HepG2 (cell line): Measurements from ENCODE around the gene ADAM8. TPM values are rescaled to one million over a fixed set of nuclear protein-coding genes. Genes with fewer than 3 reads are reported as not detected.

Experiments used
- ATAC-seq: fragments of 200-7000 bp; cut with Tn5 transposase; 3 replicates; pipeline ENCODE4 v1.9.1; 2020; ENCODE audit warnings: mild to moderate bottlenecking, moderate library complexity
- BruUV-seq: library from RNA; stranded (reverse); fragments of 400-500 nt; replicated peaks from 2 replicates; lab custom pipeline; 2021; lab: Mats Ljungman, UMichigan
- CTCF ChIA-PET: fragments of 300-600 bp; formaldehyde crosslinking; extraction: SDS; loops from one replicate; lab custom pipeline; 2021; ENCODE audit warnings: low total read pairs, inconsistent platforms, low intra/inter-chr PET ratio; lab: Yijun Ruan, JAX
- POLR2A ChIA-PET: fragments of 350-600 bp; sonication (Branson Sonifier 250); formaldehyde crosslinking; loops from one replicate; lab custom pipeline; 2020; ENCODE audit warnings: antibody characterized with exemption, inconsistent platforms; lab: Yijun Ruan, JAX
- DNase-seq: peaks from one replicate; pipeline ENCODE4 v3.0.0-alpha.2; 2015; ENCODE audit warnings: low spot score
- FAIRE-seq: peaks from 3 replicates; lab custom pipeline; 2011; peaks lifted over from hg19 to GRCh38; lab: Jason Lieb, UNC
- H2AFZ ChIP-seq: one replicate; pipeline ENCODE4 v1.6.1; 2011; ENCODE audit warnings: low read length, inconsistent platforms
- H3K27ac ChIP-seq: fragments of 300-600 bp; 3 replicates; pipeline ENCODE4 v1.8.0; 2011; ENCODE audit warnings: mixed run types, mild to moderate bottlenecking, mixed read lengths, low read length, inconsistent platforms; ENCODE audit not compliant: insufficient read depth; ENCODE audit errors: extremely low read length
- H3K27me3 ChIP-seq, 2 experiments: fragments of 200-600 bp in 1 of 2; 2 replicates in 1 of 2; 3 replicates in 1 of 2; pipeline versions ENCODE4 v1.6.0 to v1.8.0; 2011; ENCODE audit warnings: low read length in 2 of 2, mild to moderate bottlenecking in 2 of 2, moderate library complexity in 2 of 2, inconsistent platforms in 1 of 2; ENCODE audit not compliant: insufficient read depth in 2 of 2, control insufficient read depth in 1 of 2
- H3K36me3 ChIP-seq, 2 experiments: fragments of 200-600 bp in 1 of 2; replicated peaks in 1 of 2; 2 replicates in 1 of 2; 3 replicates in 1 of 2; pipeline versions ENCODE4 v1.5.1 to v1.8.0; 2011; ENCODE audit warnings: low read length in 2 of 2, inconsistent platforms in 1 of 2; ENCODE audit not compliant: insufficient read depth in 2 of 2, control insufficient read depth in 1 of 2
- H3K4me1 ChIP-seq: 2 replicates; pipeline ENCODE4 v1.5.1; 2012; ENCODE audit warnings: low read length, inconsistent platforms; ENCODE audit not compliant: insufficient read depth
- H3K4me2 ChIP-seq: 2 replicates; pipeline ENCODE4 v1.6.0; 2011; ENCODE audit warnings: low read depth, low read length, inconsistent platforms
- H3K4me3 ChIP-seq, 3 experiments: fragments of 200-600 bp in 1 of 3; sonication (generic), shearing (Covaris generic) in 1 of 3; replicated peaks in 1 of 3; 2 replicates each; pipeline ENCODE4 v1.5.1; 2011 to 2016; ENCODE audit warnings: low read length in 3 of 3, inconsistent platforms in 2 of 3, low read depth in 2 of 3, mild to moderate bottlenecking in 2 of 3, control low read depth in 1 of 3, mixed read lengths in 1 of 3; ENCODE audit not compliant: insufficient read depth in 1 of 3
- H3K79me2 ChIP-seq: one replicate; pipeline ENCODE4 v1.6.1; 2011; ENCODE audit warnings: low read length, inconsistent platforms; ENCODE audit not compliant: insufficient read depth
- H3K9ac ChIP-seq: 2 replicates; pipeline ENCODE4 v1.6.0; 2011; ENCODE audit warnings: mild to moderate bottlenecking, low read depth, low read length, inconsistent platforms; ENCODE audit not compliant: insufficient read depth
- H3K9me3 ChIP-seq: 2 replicates; pipeline ENCODE4 v1.5.1; 2012; ENCODE audit warnings: mild to moderate bottlenecking, low read length
- H4K20me1 ChIP-seq: 2 replicates; pipeline ENCODE4 v1.6.0; 2011; ENCODE audit warnings: inconsistent platforms, mild to moderate bottlenecking, low read length, moderate library complexity; ENCODE audit not compliant: insufficient read depth
- ATRX ChIP-seq: sonication (generic); formaldehyde crosslinking; IDR thresholded peaks from 2 replicates; pipeline ENCODE4 v1.4.0; 2020; ENCODE audit warnings: missing genetic modification reagents, borderline replicate concordance
- BRD4 ChIP-seq: sonication (generic); formaldehyde crosslinking; IDR thresholded peaks from 2 replicates; pipeline ENCODE4 v1.4.0; 2020; ENCODE audit warnings: missing genetic modification reagents
- DPF2 ChIP-seq: sonication (generic); formaldehyde crosslinking; IDR thresholded peaks from 2 replicates; pipeline ENCODE4 v1.4.0; 2020; ENCODE audit warnings: mild to moderate bottlenecking, low read depth, missing genetic modification reagents, borderline replicate concordance
- ERF ChIP-seq: IDR thresholded peaks from 2 replicates; pipeline ENCODE4 v1.6.1; 2018; ENCODE audit warnings: missing biosample characterization, missing genetic modification reagents
- ETV5 ChIP-seq: IDR thresholded peaks from 2 replicates; pipeline ENCODE4 v1.6.1; 2018; ENCODE audit warnings: missing biosample characterization, missing genetic modification reagents, inconsistent platforms, borderline replicate concordance
- KDM2A ChIP-seq: sonication (generic); formaldehyde crosslinking; IDR thresholded peaks from 2 replicates; pipeline ENCODE4 v1.4.0; 2020; ENCODE audit warnings: low read depth, missing genetic modification reagents, borderline replicate concordance
- KMT2B ChIP-seq: IDR thresholded peaks from 2 replicates; pipeline ENCODE4 v1.6.1; 2016; ENCODE audit warnings: missing genetic modification reagents, missing compliant biosample characterization
- MAZ ChIP-seq, 2 experiments: sonication (generic) in 1 of 2; formaldehyde crosslinking in 1 of 2; IDR thresholded peaks; 2 replicates each; pipeline versions ENCODE4 v1.5.0 to v1.6.1; 2012 to 2020; ENCODE audit warnings: low read depth in 2 of 2, mild to moderate bottlenecking in 2 of 2, borderline replicate concordance in 1 of 2, improper control_type of control experiment in 1 of 2, low read length in 1 of 2, missing genetic modification reagents in 1 of 2, moderate library complexity in 1 of 2
- MTA1 ChIP-seq: sonication (generic); formaldehyde crosslinking; IDR thresholded peaks from 2 replicates; pipeline ENCODE4 v1.4.0; 2020; ENCODE audit warnings: missing genetic modification reagents, mild to moderate bottlenecking, borderline replicate concordance
- NCOR1 ChIP-seq: fragments of 200-600 bp; sonication (generic); IDR thresholded peaks from 2 replicates; pipeline ENCODE4 v1.7.0; 2017; ENCODE audit warnings: antibody characterized with exemption, low read length, borderline replicate concordance
- PLRG1 ChIP-seq: fragments of 450-650 bp; conservative IDR thresholded peaks from 2 replicates; pipeline ENCODE4 v1.6.1; 2016
- PPARG ChIP-seq: conservative IDR thresholded peaks from 2 replicates; pipeline ENCODE4 v1.6.1; 2016; ENCODE audit warnings: missing biosample characterization, missing genetic modification reagents
- SATB2 ChIP-seq: sonication (generic); formaldehyde crosslinking; IDR thresholded peaks from 2 replicates; pipeline ENCODE4 v1.5.0; 2020; ENCODE audit warnings: missing genetic modification reagents
- SIX1 ChIP-seq: sonication (generic); formaldehyde crosslinking; IDR thresholded peaks from 2 replicates; pipeline ENCODE4 v1.4.0; 2020; ENCODE audit warnings: missing genetic modification reagents, borderline replicate concordance
- TSC22D2 ChIP-seq: sonication (generic); formaldehyde crosslinking; IDR thresholded peaks from 2 replicates; pipeline ENCODE4 v1.5.1; 2020; ENCODE audit warnings: missing genetic modification reagents, mild to moderate bottlenecking, borderline replicate concordance
- ZNF496 ChIP-seq: sonication (generic); formaldehyde crosslinking; IDR thresholded peaks from 2 replicates; pipeline ENCODE4 v1.8.1; 2023; ENCODE audit warnings: mild to moderate bottlenecking, moderate library complexity, missing genetic modification reagents; ENCODE audit not compliant: insufficient replicate concordance
- ZNF639 ChIP-seq: conservative IDR thresholded peaks from 2 replicates; pipeline ENCODE4 v1.6.1; 2018; ENCODE audit warnings: missing genetic modification reagents
- ZNF674 ChIP-seq: sonication (generic); formaldehyde crosslinking; IDR thresholded peaks from 2 replicates; pipeline ENCODE4 v1.5.0; 2020; ENCODE audit warnings: low read depth, mild to moderate bottlenecking, missing genetic modification reagents
- WGBS: methylation state at CpG from one replicate; pipeline ENCODE4 v1.1.6; 2017; ENCODE audit warnings: low lambda C conversion rate; 5-methylcytosine and 5-hydroxymethylcytosine counted together
- in situ Hi-C: cut with HindIII; loops from 2 replicates; pipeline ENCODE4 v1.10.0; 2017; ENCODE audit warnings: low pct_unique_long_range_greater_than_20kb; ENCODE audit not compliant: extremely low pct_ligation_motif_present
- intact Hi-C: fragments of 100-400 bp; cut with micrococcal nuclease; formaldehyde crosslinking; loops from one replicate; pipeline ENCODE4 v1.10.0; 2022; ENCODE audit not compliant: unreplicated experiment
- polyA plus RNA-seq, 8 experiments: library from polyadenylated mRNA; depleted of rRNA in 3 of 8; stranded (reverse) in 7 of 8; unstranded in 1 of 8; fragments of >200 nt; fragmentation: Illumina TruSeq in 4 of 8; extraction: Trizol in 4 of 8; gene quantifications; 2 replicates each; pipeline versions ENCODE4 v1.2.1 to v1.2.3, GENCODE V29; 2011 to 2016; ENCODE audit warnings: low read depth in 4 of 8, missing spikeins in 1 of 8, mixed read lengths in 1 of 8; ENCODE audit not compliant: insufficient read depth in 1 of 8
- total RNA-seq, 5 experiments: library from RNA; depleted of rRNA; stranded (reverse); fragments of >200 nt; fragmentation: Illumina TruSeq; extraction: Trizol; gene quantifications; 2 replicates each; pipeline ENCODE4 v1.2.3, GENCODE V29; 2016; ENCODE audit warnings: low read depth in 1 of 5
- TF ChIP-seq, protein P1 (sequence below): sonication (generic); formaldehyde crosslinking; IDR thresholded peaks from 2 replicates; pipeline ENCODE4 v1.4.0; 2020; ENCODE audit warnings: missing genetic modification reagents

ADAM8 gene
- total and polyA plus RNA-seq, 2 of the 13 experiments (the other 11 are each of a cell fraction or from before 2014, with no cell fraction given), result 0.24 to 0.93 TPM

- H2AFZ ChIP-seq, result no peak overlapping the region
- H4K20me1 ChIP-seq, result 0 out of 2 replicates have a peak, but pooled peaks cover 3% of the 10 kb centered on the region
- no peak for FAIRE-seq
- intact Hi-C loops, result no loop called here
- no peaks in the 10 kb centered on the region for H3K36me3 ChIP-seq
- no peak overlapping the region for H3K4me2 ChIP-seq
- 32% methylated on average over 39 of the region's 103 CpGs for WGBS
- no peaks in the 10 kb centered on the region for H3K9me3 ChIP-seq
- ChIA-PET POLR2A (no interaction called here), CTCF (no interaction called here)
- BruUV-seq, result no TSS peak
- H3K4me3 ChIP-seq, result no peak overlapping the region
- H3K79me2 ChIP-seq, result no peaks in the 10 kb centered on the region
- no peak for TF ChIP-seq MAZ (IDR thresholded peaks at IDR 0.05; ENCODE audit: borderline replicate concordance, low read depth, low read length)
- no peak for TF ChIP-seq MAZ (CRISPR knock-in tag; IDR thresholded peaks at IDR 0.05; ENCODE audit: low read depth)
- no peak for TF ChIP-seq BRD4 (CRISPR knock-in tag)
- TF ChIP-seq ERF (CRISPR knock-in tag), result no peak
- no peak for TF ChIP-seq TSC22D2 (CRISPR knock-in tag)
- TF ChIP-seq PPARG, result no peak
- no peak for TF ChIP-seq SIX1 (CRISPR knock-in tag)
- TF ChIP-seq KMT2B (CRISPR knock-in tag), result no peak
- TF ChIP-seq MTA1 (CRISPR knock-in tag), result no peak
- no peak for TF ChIP-seq ZNF674
- no peak for TF ChIP-seq ZNF496 (CRISPR knock-in tag)
- TF ChIP-seq, protein P1, sequence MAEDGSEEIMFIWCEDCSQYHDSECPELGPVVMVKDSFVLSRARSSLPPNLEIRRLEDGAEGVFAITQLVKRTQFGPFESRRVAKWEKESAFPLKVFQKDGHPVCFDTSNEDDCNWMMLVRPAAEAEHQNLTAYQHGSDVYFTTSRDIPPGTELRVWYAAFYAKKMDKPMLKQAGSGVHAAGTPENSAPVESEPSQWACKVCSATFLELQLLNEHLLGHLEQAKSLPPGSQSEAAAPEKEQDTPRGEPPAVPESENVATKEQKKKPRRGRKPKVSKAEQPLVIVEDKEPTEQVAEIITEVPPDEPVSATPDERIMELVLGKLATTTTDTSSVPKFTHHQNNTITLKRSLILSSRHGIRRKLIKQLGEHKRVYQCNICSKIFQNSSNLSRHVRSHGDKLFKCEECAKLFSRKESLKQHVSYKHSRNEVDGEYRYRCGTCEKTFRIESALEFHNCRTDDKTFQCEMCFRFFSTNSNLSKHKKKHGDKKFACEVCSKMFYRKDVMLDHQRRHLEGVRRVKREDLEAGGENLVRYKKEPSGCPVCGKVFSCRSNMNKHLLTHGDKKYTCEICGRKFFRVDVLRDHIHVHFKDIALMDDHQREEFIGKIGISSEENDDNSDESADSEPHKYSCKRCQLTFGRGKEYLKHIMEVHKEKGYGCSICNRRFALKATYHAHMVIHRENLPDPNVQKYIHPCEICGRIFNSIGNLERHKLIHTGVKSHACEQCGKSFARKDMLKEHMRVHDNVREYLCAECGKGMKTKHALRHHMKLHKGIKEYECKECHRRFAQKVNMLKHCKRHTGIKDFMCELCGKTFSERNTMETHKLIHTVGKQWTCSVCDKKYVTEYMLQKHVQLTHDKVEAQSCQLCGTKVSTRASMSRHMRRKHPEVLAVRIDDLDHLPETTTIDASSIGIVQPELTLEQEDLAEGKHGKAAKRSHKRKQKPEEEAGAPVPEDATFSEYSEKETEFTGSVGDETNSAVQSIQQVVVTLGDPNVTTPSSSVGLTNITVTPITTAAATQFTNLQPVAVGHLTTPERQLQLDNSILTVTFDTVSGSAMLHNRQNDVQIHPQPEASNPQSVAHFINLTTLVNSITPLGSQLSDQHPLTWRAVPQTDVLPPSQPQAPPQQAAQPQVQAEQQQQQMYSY (CRISPR knock-in tag), result no peak
- no peak for TF ChIP-seq SATB2
- TF ChIP-seq DPF2, result no peak
- no peak for TF ChIP-seq NCOR1
- no peak for TF ChIP-seq ETV5 (CRISPR knock-in tag)
- no peak for TF ChIP-seq PLRG1
- no peak for TF ChIP-seq ZNF639
- no peak for TF ChIP-seq ATRX
- TF ChIP-seq KDM2A (CRISPR knock-in tag), result no peak
- no peak overlapping the region for H3K27ac ChIP-seq
- H3K27me3 ChIP-seq, result peaks cover 13 to 73% of the 10 kb centered on the region in 2 experiments
- no peak; the same call in 1 of the 3 replicates for ATAC-seq
- H3K4me1 ChIP-seq, result no peaks in the 10 kb centered on the region
- H3K9ac ChIP-seq, result no peak overlapping the region
- in situ Hi-C loops, result no loop called here
- no peak for DNase-seq
Measured at GRCh38 chr10:133236401-133237240, 40.0 kb downstream of the ADAM8 start.
